CD14-positive monocyte (primary cell): ENCODE measurements around the gene PCDH15. TPM values are rescaled to one million over a fixed set of nuclear protein-coding genes. Genes with fewer than 3 reads are reported as not detected.

Experiments
- DNase-seq, 3 donors: peaks; one replicate each; pipeline ENCODE4 v3.0.0-alpha.2; 2011 to 2022
- H2AFZ ChIP-seq: 2 replicates; pipeline ENCODE4 v1.6.0; 2012; ENCODE audit warnings: mild to moderate bottlenecking, low read depth, low read length, inconsistent platforms; ENCODE audit not compliant: insufficient read depth, poor library complexity, severe bottlenecking
- H3K27ac ChIP-seq, 2 donors: 1 replicate in 1 of 2; 2 replicates in 1 of 2; pipeline ENCODE4 v1.5.1; 2012 to 2013; ENCODE audit warnings: low read length in 2 of 2, control low read depth in 1 of 2, inconsistent platforms in 1 of 2, low read depth in 1 of 2, mild to moderate bottlenecking in 1 of 2
- H3K27me3 ChIP-seq, 2 donors: one replicate each; pipeline versions ENCODE4 v1.6.0 to v1.6.1; 2011 to 2013; ENCODE audit warnings: low read length in 2 of 2; ENCODE audit not compliant: control insufficient read depth in 2 of 2, insufficient read depth in 2 of 2
- H3K36me3 ChIP-seq, 2 donors: replicated peaks in 1 of 2; 1 replicate in 1 of 2; 2 replicates in 1 of 2; pipeline versions ENCODE4 v1.5.1 to v1.6.1; 2012 to 2013; ENCODE audit warnings: low read length in 2 of 2, control low read depth in 1 of 2, inconsistent platforms in 1 of 2, mild to moderate bottlenecking in 1 of 2; ENCODE audit not compliant: insufficient read depth in 2 of 2, control insufficient read depth in 1 of 2
- H3K4me1 ChIP-seq, 2 donors: 1 replicate in 1 of 2; 2 replicates in 1 of 2; pipeline versions ENCODE4 v1.5.1 to v1.6.1; 2012 to 2013; ENCODE audit warnings: low read length in 2 of 2, control low read depth in 1 of 2, inconsistent platforms in 1 of 2, mild to moderate bottlenecking in 1 of 2, moderate library complexity in 1 of 2; ENCODE audit not compliant: insufficient read depth in 2 of 2, control insufficient read depth in 1 of 2
- H3K4me2 ChIP-seq: replicated peaks from 2 replicates; pipeline ENCODE3; 2012; ENCODE audit warnings: low read length, moderate library complexity, mild to moderate bottlenecking; ENCODE audit not compliant: poor library complexity, severe bottlenecking; ENCODE audit errors: extremely low read depth
- H3K4me3 ChIP-seq, 3 experiments: fragments of 200-600 bp in 1 of 3; sonication (generic) in 1 of 3; replicated peaks in 1 of 3; 1 replicate in 2 of 3; 2 replicates in 1 of 3; pipeline ENCODE4 v1.5.1; 2011 to 2013; ENCODE audit warnings: low read length in 3 of 3, mild to moderate bottlenecking in 3 of 3, control low read depth in 2 of 3, low read depth in 2 of 3, inconsistent platforms in 1 of 3, moderate library complexity in 1 of 3
- H3K79me2 ChIP-seq: 2 replicates; pipeline ENCODE4 v1.6.0; 2012; ENCODE audit warnings: mild to moderate bottlenecking, control low read depth, inconsistent platforms, low read length, moderate library complexity; ENCODE audit not compliant: insufficient read depth
- H3K9ac ChIP-seq: 2 replicates; pipeline ENCODE4 v1.6.0; 2017; ENCODE audit warnings: low read length, mild to moderate bottlenecking; ENCODE audit not compliant: insufficient read depth, poor library complexity, severe bottlenecking
- H3K9me3 ChIP-seq, 2 donors: replicated peaks in 1 of 2; 1 replicate in 1 of 2; 2 replicates in 1 of 2; pipeline versions ENCODE4 v1.5.1 to v1.6.1; 2012 to 2013; ENCODE audit warnings: low read length in 2 of 2, control low read depth in 1 of 2; ENCODE audit not compliant: control insufficient read depth in 1 of 2, insufficient read depth in 1 of 2
- H4K20me1 ChIP-seq: 2 replicates; pipeline ENCODE4 v1.6.0; 2012; ENCODE audit warnings: mild to moderate bottlenecking, low read length, control low read depth, moderate library complexity; ENCODE audit not compliant: insufficient read depth
- H3K27ac Mint-ChIP-seq, 7 donors: one replicate each; pipeline ENCODE4 v1.8.0; 2020; ENCODE audit warnings: mild to moderate bottlenecking in 7 of 7, mixed read lengths in 7 of 7, moderate library complexity in 6 of 7, inconsistent platforms in 2 of 7
- H3K27me3 Mint-ChIP-seq, 3 donors: one replicate each; pipeline ENCODE4 v1.8.0; 2021 to 2022; ENCODE audit warnings: low read depth in 3 of 3, mild to moderate bottlenecking in 3 of 3, mixed read lengths in 3 of 3, moderate library complexity in 3 of 3, inconsistent platforms in 1 of 3
- H3K36me3 Mint-ChIP-seq, 2 donors: one replicate each; pipeline ENCODE4 v1.8.0; 2020; ENCODE audit warnings: mixed read lengths in 2 of 2, inconsistent platforms in 1 of 2, mild to moderate bottlenecking in 1 of 2
- H3K4me1 Mint-ChIP-seq: one replicate; pipeline ENCODE4 v1.8.0; 2020; ENCODE audit warnings: mild to moderate bottlenecking, mixed read lengths
- H3K4me3 Mint-ChIP-seq, 2 donors: one replicate each; pipeline ENCODE4 v1.8.0; 2020; ENCODE audit warnings: mild to moderate bottlenecking in 2 of 2, mixed read lengths in 2 of 2, moderate library complexity in 1 of 2
- H3K9me3 Mint-ChIP-seq, 7 donors: one replicate each; pipeline ENCODE4 v1.8.0; 2020 to 2022; ENCODE audit warnings: mixed read lengths in 7 of 7, mild to moderate bottlenecking in 6 of 7, moderate library complexity in 6 of 7, inconsistent platforms in 2 of 7
- WGBS: methylation state at CpG from one replicate; pipeline ENCODE4 v1.1.5; 2013; ENCODE audit warnings: missing lambda C conversion rate; ENCODE audit not compliant: insufficient coverage; 5-methylcytosine and 5-hydroxymethylcytosine counted together
- intact Hi-C, 2 donors: fragments of 100-400 bp; cut with micrococcal nuclease; formaldehyde crosslinking; loops; one replicate each; pipeline versions ENCODE4 v1.15.0 to v1.15.1; 2023
- polyA plus RNA-seq, 3 donors: library from polyadenylated mRNA; depleted of rRNA in 1 of 3; unstranded in 2 of 3; stranded (reverse) in 1 of 3; fragments of 300-500 nt in 2 of 3; fragments of >200 nt in 1 of 3; fragmentation: Illumina TruSeq in 2 of 3; gene quantifications; 1 replicate in 2 of 3; 2 replicates in 1 of 3; pipeline ENCODE4 v1.2.3, GENCODE V29; 2012 to 2021
- TF ChIP-seq, protein P1 (sequence below): fragments of 200-600 bp; IDR thresholded peaks from one replicate; pipeline ENCODE4 v1.8.0; 2022; ENCODE audit warnings: antibody characterized with exemption, mild to moderate bottlenecking

The PCDH15 gene
- polyA plus RNA-seq, 3 donors: not detected

DNA sequence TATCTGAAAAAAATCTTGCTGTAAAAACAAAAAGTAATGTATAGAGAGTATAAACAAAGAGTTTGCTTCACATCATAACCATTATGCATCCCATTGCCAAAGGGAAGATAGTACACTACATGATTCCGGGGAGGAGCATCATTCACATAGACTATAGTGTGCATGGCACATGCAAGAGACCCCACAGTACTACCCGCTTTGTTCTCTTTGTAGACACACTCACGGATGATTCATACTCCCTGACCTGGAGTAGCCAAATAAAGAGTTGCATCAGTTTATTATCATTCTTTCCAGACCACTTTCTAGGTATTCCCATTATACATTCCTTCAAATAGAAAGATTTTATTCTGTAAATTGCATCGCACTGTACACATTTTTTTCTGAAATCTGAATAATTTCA, 356.9 kb downstream of the PCDH15 start:
- H3K79me2 ChIP-seq: no peaks in the 10 kb centered on the region
- H3K36me3 Mint-ChIP-seq: no peaks in the 10 kb centered on the region
- no peak overlapping the region for H3K4me3 Mint-ChIP-seq
- no peaks in the 10 kb centered on the region for H3K36me3 ChIP-seq
- no peaks in the 10 kb centered on the region for H3K27me3 Mint-ChIP-seq
- H3K27ac Mint-ChIP-seq: no peak overlapping the region
- no peak overlapping the region for H3K4me3 ChIP-seq
- TF ChIP-seq, protein P1, sequence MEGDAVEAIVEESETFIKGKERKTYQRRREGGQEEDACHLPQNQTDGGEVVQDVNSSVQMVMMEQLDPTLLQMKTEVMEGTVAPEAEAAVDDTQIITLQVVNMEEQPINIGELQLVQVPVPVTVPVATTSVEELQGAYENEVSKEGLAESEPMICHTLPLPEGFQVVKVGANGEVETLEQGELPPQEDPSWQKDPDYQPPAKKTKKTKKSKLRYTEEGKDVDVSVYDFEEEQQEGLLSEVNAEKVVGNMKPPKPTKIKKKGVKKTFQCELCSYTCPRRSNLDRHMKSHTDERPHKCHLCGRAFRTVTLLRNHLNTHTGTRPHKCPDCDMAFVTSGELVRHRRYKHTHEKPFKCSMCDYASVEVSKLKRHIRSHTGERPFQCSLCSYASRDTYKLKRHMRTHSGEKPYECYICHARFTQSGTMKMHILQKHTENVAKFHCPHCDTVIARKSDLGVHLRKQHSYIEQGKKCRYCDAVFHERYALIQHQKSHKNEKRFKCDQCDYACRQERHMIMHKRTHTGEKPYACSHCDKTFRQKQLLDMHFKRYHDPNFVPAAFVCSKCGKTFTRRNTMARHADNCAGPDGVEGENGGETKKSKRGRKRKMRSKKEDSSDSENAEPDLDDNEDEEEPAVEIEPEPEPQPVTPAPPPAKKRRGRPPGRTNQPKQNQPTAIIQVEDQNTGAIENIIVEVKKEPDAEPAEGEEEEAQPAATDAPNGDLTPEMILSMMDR: no peak
- H2AFZ ChIP-seq: no peak overlapping the region
- no peak overlapping the region for H3K4me2 ChIP-seq
- H4K20me1 ChIP-seq: no peaks in the 10 kb centered on the region
- no peak overlapping the region for H3K9ac ChIP-seq
- no peaks in the 10 kb centered on the region for H3K4me1 ChIP-seq
- H3K27ac ChIP-seq: no peak overlapping the region
- H3K27me3 ChIP-seq: no peaks in the 10 kb centered on the region
- H3K9me3 ChIP-seq: no peaks in the 10 kb centered on the region
- no peaks in the 10 kb centered on the region for H3K4me1 Mint-ChIP-seq
- intact Hi-C loops: no loop called here
- WGBS: 80% methylated on average over 2 of the region's 4 CpGs
- DNase-seq: no peak
- peaks cover 0 to 2% (median 0%) of the 10 kb centered on the region in 7 donors for H3K9me3 Mint-ChIP-seq

DNA sequence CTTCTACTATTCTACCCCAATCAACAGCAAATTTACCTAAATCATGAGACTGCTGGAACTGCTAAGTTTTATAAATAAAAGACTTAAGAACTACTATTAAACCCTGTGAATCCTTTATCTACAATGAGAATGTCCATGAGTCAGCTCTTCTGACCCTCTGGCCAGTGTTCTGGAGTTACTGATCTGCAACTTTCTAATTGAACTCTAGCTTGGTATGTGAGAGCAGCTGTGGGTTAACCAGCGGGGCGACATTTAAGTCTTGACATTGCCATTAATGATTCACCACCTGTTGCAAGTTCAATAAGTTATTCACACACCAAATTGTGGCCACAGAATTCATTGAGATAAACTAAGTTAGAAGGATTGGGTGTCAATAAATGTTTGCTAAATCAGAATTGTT, 359.8 kb downstream of the PCDH15 start:
- H3K9me3 Mint-ChIP-seq: no peaks in the 10 kb centered on the region
- no peak overlapping the region for H2AFZ ChIP-seq
- no peaks in the 10 kb centered on the region for H3K36me3 ChIP-seq
- DNase-seq: no peak
- no peak overlapping the region for H3K4me3 Mint-ChIP-seq
- no peaks in the 10 kb centered on the region for H3K4me1 Mint-ChIP-seq
- H3K79me2 ChIP-seq: no peaks in the 10 kb centered on the region
- no peaks in the 10 kb centered on the region for H3K4me1 ChIP-seq
- no peak overlapping the region for H3K4me3 ChIP-seq
- no peaks in the 10 kb centered on the region for H3K27me3 ChIP-seq
- intact Hi-C loops: no loop called here
- H4K20me1 ChIP-seq: no peaks in the 10 kb centered on the region
- H3K27ac Mint-ChIP-seq: no peak overlapping the region
- no peaks in the 10 kb centered on the region for H3K27me3 Mint-ChIP-seq
- H3K27ac ChIP-seq: no peak overlapping the region
- no peak overlapping the region for H3K4me2 ChIP-seq
- H3K9ac ChIP-seq: no peak overlapping the region
- no peaks in the 10 kb centered on the region for H3K9me3 ChIP-seq
- TF ChIP-seq, protein P1: no peak
- no peaks in the 10 kb centered on the region for H3K36me3 Mint-ChIP-seq
- WGBS: 100% methylated on average over 2 of the region's 2 CpGs
